ENCODE data around the gene NEU4. TPM values are rescaled to one million over a fixed set of nuclear protein-coding genes. Genes with fewer than 3 reads are reported as not detected.
"Not testable (repeated sequence)": the region's sequence is repeated elsewhere in the genome, so short reads cannot be mapped to it uniquely, and the experiment has no call there.

Gene NEU4
- total RNA-seq, 3 donors from 2014 or later, result 41.4 to 72.5 (median 71.0) TPM

DNA sequence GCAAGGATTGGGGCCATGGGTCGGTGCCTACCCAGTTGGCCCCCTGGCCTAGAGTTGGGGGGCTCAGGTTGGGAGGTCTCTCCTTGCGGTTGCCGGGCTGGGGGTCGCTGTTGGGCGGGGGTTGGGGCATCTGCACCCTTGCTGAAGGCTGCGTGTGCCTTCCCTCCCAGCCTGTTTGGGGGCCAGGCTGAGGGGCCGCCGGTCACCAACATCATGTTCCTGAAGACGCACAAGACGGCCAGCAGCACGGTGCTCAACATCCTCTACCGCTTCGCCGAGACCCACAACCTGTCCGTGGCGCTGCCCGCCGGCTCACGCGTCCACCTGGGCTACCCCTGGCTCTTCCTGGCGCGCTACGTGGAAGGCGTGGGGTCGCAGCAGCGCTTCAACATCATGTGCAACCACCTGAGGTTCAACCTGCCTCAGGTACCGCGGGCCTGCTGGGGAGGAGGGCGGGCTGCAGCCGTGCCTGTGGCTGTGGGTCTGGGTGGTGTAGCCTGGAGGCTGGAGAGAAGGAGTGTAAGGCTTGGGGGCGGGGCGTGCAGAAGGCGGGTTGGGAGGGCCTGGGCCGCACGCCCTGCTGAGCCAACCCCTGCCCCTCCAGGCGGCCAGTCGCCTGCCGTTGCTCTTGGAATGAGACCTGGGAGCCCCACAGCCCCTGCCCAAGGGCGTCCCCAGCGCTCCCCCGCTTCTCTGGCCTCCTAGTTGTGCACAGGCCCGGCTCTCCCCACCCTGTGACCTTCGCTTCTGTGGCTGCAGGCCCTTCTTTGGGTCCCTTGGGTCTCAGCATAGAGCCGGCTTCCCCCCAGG is 7.2 kb upstream of the NEU4 start:
- no peaks in the 10 kb centered on the region for H3K36me3 ChIP-seq (ENCODE audit: low read depth)
- no peaks in the 10 kb centered on the region for H3K9me3 ChIP-seq
- no peak for TF ChIP-seq CTCF (IDR thresholded peaks at IDR 0.05)
- no peak for ATAC-seq
- peaks cover 31% of the 10 kb centered on the region for H3K4me1 ChIP-seq (ENCODE audit: low read depth)
- intact Hi-C loops (cut with DNase I, micrococcal nuclease), result no loop called here
- H3K4me3 ChIP-seq, result no peak overlapping the region
- peak; percentile 17 to 69 (median 52) for DNase-seq

GRCh38 chr2:241802421-241803318 is 6.3 kb upstream of the NEU4 start:
- Histone ChIP-seq H3K9me3 (no peaks in the 10 kb centered on the region), H3K4me3 (no peak overlapping the region), H3K36me3 (ENCODE audit: low read depth) (no peaks in the 10 kb centered on the region), H3K4me1 (ENCODE audit: low read depth) (peaks cover 23% of the 10 kb centered on the region)
- peak in 2 of 3 donors; percentile 37 to 48 for DNase-seq
- intact Hi-C loops (cut with DNase I, micrococcal nuclease), result no loop called here
- no peak for TF ChIP-seq CTCF (IDR thresholded peaks at IDR 0.05)
- no peak for ATAC-seq

DNA sequence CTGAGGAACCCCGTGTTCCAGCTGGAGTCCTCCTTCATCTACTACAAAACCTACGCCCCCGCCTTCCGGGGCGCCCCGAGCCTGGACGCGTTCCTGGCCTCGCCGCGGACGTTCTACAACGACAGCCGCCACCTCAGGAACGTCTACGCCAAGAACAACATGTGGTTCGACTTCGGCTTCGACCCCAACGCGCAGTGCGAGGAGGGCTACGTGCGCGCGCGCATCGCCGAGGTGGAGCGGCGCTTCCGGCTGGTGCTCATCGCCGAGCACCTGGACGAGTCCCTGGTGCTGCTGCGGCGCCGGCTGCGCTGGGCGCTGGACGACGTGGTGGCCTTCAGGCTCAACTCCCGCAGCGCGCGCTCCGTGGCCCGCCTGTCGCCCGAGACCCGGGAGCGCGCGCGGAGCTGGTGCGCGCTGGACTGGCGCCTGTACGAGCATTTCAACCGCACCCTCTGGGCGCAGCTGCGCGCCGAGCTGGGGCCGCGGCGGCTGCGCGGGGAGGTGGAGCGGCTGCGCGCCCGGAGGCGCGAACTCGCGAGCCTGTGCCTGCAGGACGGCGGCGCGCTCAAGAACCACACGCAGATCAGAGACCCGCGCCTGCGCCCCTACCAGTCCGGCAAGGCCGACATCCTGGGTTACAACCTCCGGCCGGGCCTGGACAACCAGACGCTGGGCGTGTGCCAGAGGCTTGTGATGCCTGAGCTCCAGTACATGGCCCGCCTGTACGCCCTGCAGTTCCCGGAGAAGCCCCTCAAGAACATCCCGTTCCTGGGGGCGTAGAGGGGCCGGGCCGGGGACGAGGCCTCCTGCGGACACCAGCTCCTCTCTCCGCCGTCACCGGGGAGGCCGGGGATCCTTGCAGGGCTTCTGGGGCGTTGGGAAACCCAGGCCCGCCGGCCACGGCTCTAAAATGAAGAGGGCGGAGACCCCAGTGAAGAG is 5.3 kb upstream of the NEU4 start:
- H3K36me3 ChIP-seq (ENCODE audit: low read depth), result no peaks in the 10 kb centered on the region
- no peak overlapping the region for H3K4me3 ChIP-seq
- H3K9me3 ChIP-seq, result no peaks in the 10 kb centered on the region
- peaks cover 21% of the 10 kb centered on the region for H3K4me1 ChIP-seq (ENCODE audit: low read depth)
- ATAC-seq, result peak; percentile 30
- no peak for TF ChIP-seq CTCF (IDR thresholded peaks at IDR 0.05)
- peak; percentile 12 to 63 (median 55) for DNase-seq
- intact Hi-C loops (cut with DNase I, micrococcal nuclease), result no loop called here

DNA sequence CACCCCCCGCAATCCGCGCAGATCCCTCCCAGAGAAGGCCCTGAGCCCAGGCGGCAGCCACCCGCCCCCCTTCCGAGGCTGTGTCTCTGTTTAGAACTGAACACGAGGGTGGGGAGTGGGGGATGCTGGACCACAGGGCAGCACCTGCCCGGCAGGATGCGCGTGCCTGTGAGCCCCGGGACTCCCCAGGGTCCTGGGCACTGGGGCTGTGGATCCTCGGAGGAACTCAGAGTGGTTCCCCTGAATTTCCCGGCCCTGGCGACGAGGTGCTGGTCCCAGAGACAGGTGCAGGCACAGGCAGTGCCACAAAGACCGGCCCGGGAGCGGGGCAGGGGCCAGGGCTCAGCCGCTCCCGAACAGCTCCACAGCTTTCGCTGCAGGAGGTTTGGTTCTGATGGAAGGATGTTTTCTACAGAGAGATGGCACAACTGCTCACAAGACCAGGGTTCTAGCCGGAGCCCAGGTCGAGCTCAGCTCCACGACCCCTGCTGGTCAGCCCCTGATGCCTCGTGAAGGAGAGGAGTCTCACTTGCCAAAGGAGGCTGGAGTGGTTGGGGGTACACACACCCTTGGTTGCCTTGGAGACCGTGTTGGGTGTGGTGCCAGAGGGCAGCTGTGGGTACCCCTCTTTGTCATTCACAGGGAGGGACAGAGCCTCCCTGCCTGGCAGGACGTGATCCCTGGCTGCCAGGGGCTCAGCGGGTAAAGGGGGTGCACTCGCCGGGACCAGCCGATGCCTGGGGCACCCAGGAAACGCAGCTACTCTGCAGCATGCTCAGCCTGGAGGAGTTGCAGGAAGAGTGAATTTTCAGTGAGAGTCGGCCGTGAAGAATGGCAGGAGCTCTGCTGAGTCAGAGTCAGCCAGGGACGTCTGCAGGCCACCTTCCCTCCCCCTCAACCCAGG is 4.4 kb upstream of the NEU4 start:
- no peak for TF ChIP-seq CTCF (IDR thresholded peaks at IDR 0.05)
- Histone ChIP-seq H3K4me3 (no peak overlapping the region), H3K4me1 (ENCODE audit: low read depth) (peaks cover 26% of the 10 kb centered on the region), H3K9me3 (no peaks in the 10 kb centered on the region), H3K36me3 (ENCODE audit: low read depth) (no peaks in the 10 kb centered on the region)
- ATAC-seq, result no peak
- intact Hi-C loops (cut with DNase I, micrococcal nuclease), result no loop called here
- DNase-seq, result peak; percentile 7 to 56 (median 41)

DNA sequence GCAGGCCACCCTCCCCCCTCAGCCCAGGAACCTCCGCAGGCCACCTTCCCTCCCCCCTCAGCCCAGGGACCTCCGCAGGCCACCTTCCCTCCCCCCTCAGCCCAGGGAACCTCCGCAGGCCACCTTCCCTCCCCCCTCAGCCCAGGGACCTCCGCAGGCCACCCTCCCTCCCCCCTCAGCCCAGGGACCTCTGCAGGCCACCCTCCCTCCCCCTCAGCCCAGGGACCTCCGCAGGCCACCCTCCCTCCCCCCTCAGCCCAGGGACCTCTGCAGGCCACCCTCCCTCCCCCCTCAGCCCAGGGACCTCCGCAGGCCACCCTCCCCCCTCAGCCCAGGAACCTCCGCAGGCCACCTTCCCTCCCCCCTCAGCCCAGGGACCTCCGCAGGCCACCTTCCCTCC is 2.8 kb upstream of the NEU4 start:
- H3K4me3 ChIP-seq; ATAC-seq; intact Hi-C loops (cut with DNase I, micrococcal nuclease); DNase-seq; H3K36me3 ChIP-seq (ENCODE audit: low read depth); H3K9me3 ChIP-seq: not testable (repeated sequence)
- peaks cover 26% of the 10 kb centered on the region for H3K4me1 ChIP-seq (ENCODE audit: low read depth)
